ENCODE measurements around the gene ITGB2.

ITGB2 gene

GRCh38 chr21:44896561-44897286 is 24.0 kb downstream of the ITGB2 start:
- no peak for DNase-seq (ENCODE audit: low read depth)
- TF ChIP-seq, protein P1, sequence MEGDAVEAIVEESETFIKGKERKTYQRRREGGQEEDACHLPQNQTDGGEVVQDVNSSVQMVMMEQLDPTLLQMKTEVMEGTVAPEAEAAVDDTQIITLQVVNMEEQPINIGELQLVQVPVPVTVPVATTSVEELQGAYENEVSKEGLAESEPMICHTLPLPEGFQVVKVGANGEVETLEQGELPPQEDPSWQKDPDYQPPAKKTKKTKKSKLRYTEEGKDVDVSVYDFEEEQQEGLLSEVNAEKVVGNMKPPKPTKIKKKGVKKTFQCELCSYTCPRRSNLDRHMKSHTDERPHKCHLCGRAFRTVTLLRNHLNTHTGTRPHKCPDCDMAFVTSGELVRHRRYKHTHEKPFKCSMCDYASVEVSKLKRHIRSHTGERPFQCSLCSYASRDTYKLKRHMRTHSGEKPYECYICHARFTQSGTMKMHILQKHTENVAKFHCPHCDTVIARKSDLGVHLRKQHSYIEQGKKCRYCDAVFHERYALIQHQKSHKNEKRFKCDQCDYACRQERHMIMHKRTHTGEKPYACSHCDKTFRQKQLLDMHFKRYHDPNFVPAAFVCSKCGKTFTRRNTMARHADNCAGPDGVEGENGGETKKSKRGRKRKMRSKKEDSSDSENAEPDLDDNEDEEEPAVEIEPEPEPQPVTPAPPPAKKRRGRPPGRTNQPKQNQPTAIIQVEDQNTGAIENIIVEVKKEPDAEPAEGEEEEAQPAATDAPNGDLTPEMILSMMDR (conservative IDR thresholded peaks at IDR 0.05; ENCODE audit: low read depth, low read length), result no peak
- H3K4me3 ChIP-seq (ENCODE audit: low read length), result no peak overlapping the region

GRCh38 chr21:44895859-44896258 is 24.8 kb downstream of the ITGB2 start:
- TF ChIP-seq, protein P1 (conservative IDR thresholded peaks at IDR 0.05; ENCODE audit: low read depth, low read length), result no peak
- DNase-seq (ENCODE audit: low read depth), result no peak
- H3K4me3 ChIP-seq (ENCODE audit: low read length), result no peak overlapping the region

GRCh38 chr21:44894687-44895302 is 25.9 kb downstream of the ITGB2 start:
- TF ChIP-seq, protein P1 (conservative IDR thresholded peaks at IDR 0.05; ENCODE audit: low read depth, low read length), result no peak
- DNase-seq (ENCODE audit: low read depth), result no peak
- H3K4me3 ChIP-seq (ENCODE audit: low read length), result no peak overlapping the region

DNA sequence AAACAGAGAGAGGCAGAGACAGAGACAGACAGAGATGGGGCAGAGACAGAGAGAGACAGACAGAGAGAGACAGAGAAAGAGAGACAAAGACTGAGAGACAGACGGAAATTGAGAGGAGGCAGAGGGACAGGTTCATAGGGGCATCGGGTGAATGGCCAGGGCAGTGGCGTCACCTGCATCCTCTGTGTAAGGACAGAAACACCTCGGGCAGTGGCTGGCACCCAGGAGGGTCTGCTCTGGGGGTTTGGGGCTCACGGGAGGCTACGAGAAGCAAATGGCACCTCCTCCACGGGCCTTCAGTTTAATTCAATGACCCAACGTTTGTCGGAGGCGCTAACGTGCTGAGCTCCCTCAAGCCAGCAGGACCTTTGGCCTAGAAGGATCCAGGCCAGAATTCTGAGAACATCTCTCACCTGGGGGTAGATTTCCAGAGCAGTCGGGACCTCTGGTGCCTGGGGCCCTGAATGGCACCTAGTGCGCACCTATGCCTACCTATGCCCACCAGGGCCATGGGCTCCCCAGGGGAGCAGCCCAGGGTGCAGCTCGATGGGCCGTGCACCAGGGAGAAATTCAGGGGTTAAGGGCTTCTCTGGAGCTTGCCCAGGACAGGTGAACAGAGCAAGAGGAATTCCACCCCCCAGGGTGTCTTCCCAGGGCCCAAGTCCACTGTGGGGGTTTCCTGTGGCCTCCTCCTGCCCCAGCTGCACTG is 26.6 kb downstream of the ITGB2 start:
- H3K4me3 ChIP-seq (ENCODE audit: low read length), result no peak overlapping the region
- DNase-seq (ENCODE audit: low read depth), result no peak
- TF ChIP-seq, protein P1 (conservative IDR thresholded peaks at IDR 0.05; ENCODE audit: low read depth, low read length), result no peak

- TF ChIP-seq, protein P1 (conservative IDR thresholded peaks at IDR 0.05; ENCODE audit: low read depth, low read length), result no peak
- DNase-seq (ENCODE audit: low read depth), result no peak
- H3K4me3 ChIP-seq (ENCODE audit: low read length), result no peak overlapping the region
Observed at GRCh38 chr21:44893278-44893556, 27.5 kb downstream of the ITGB2 start.

DNA sequence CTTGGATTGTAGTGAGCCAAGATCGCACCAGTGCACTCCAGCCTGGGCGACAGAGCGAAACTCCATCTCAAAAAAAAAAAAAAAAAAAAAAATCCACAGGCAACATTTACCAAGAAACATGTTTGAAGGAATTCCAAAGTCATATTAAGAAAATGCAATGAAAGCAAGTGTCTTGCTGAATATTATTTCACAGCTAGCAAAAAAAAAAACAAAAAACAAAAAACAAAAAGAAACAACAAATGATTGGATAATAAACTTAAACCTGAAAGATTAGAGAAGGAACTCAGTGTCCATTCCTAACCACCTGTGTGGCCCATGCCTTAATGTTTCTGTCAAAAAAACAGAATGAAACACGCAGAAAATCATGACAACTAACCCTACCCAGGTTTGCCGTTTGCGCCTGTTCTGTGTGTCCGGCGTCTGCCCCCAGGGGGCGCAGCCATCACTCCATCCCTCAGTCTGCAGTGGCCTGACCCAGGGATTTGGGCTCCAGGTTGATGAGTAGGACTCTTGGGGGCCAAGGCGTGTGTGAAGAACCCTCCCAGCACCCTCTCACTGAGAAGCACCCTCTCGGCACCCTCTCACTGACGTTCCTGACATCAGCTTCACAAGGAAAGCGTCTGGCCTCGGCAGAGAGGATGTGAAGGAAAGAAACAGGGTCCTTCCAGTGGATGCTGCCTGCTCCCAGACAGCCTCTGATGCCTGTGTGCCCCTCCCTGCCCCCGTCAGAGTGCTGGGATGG is 28.0 kb downstream of the ITGB2 start:
- no peak overlapping the region for H3K4me3 ChIP-seq (ENCODE audit: low read length)
- no peak for DNase-seq (ENCODE audit: low read depth)
- TF ChIP-seq, protein P1 (conservative IDR thresholded peaks at IDR 0.05; ENCODE audit: low read depth, low read length), result peak; percentile 98
